Spleen (tissue), 7 donors: Measurements from ENCODE around the gene CFAP58.

Source experiments
- CTCF ChIP-seq, 11 experiments: fragments of 200-600 bp in 7 of 11; fragments of 450-650 bp in 4 of 11; sonication (generic) in 4 of 11; IDR thresholded peaks in 8 of 11; conservative IDR thresholded peaks in 3 of 11; 1 replicate in 7 of 11; 2 replicates in 4 of 11; pipeline versions ENCODE4 v1.4.0 to v1.8.0; 2016 to 2021; ENCODE audit warnings: antibody characterized with exemption in 11 of 11, inconsistent platforms in 4 of 11, mild to moderate bottlenecking in 1 of 11
- POLR2A ChIP-seq, 3 donors: fragments of 450-650 bp; IDR thresholded peaks; one replicate each; pipeline ENCODE4 v1.5.1; 2017; ENCODE audit warnings: antibody characterized with exemption in 3 of 3, mild to moderate bottlenecking in 1 of 3
- donor health status: DM: no; HTN: no; CAD: no; lungs with moderate emphysema.
- donor health status: DM: no; HTN: no; CAD: no.
- donor health status: DM: no; HTN: no; CAD: no.

- TF ChIP-seq CTCF (IDR thresholded peaks at IDR 0.05 in 8 of 11, conservative IDR thresholded peaks at IDR 0.05 in 3 of 11): no peak
- TF ChIP-seq POLR2A (IDR thresholded peaks at IDR 0.05): no peak
Measured at GRCh38 chr10:104351919-104352318, 1.7 kb upstream of the CFAP58 start.
